Breast epithelium (tissue), 3 donors: ENCODE measurements around the gene SLC43A2.

Experiments
- POLR2AphosphoS5 ChIP-seq, 3 donors: sonication (generic); formaldehyde crosslinking; IDR thresholded peaks; one replicate each; pipeline ENCODE4 v1.6.1; 2017; ENCODE audit warnings: antibody characterized with exemption in 3 of 3
- TF ChIP-seq, protein P1 (sequence below), 3 donors: fragments of 450-650 bp; IDR thresholded peaks; one replicate each; pipeline ENCODE4 v1.5.1; 2016 to 2017; ENCODE audit warnings: antibody characterized with exemption in 3 of 3, mild to moderate bottlenecking in 3 of 3, moderate library complexity in 3 of 3

DNA sequence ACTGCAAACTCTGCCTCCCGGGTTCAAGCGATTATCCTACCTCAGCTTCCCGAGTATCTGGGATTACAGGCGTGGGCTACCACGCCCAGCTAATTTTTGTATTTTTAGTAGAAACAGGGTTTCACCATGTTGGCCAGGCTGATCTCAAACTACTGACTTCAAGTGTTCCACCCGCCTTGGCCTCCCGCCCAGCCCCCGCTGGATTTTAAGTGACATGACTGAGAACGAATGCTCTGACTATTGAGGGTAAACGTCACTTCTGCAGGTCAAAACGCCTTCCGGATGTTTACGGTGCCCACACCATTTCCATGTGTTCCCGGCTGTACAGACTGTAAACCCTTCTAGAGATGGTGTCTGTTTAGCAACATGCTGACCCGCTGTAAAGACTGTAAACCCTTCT, 88.8 kb downstream of the SLC43A2 start:
- TF ChIP-seq POLR2AphosphoS5 (IDR thresholded peaks at IDR 0.05): no peak
- TF ChIP-seq, protein P1, sequence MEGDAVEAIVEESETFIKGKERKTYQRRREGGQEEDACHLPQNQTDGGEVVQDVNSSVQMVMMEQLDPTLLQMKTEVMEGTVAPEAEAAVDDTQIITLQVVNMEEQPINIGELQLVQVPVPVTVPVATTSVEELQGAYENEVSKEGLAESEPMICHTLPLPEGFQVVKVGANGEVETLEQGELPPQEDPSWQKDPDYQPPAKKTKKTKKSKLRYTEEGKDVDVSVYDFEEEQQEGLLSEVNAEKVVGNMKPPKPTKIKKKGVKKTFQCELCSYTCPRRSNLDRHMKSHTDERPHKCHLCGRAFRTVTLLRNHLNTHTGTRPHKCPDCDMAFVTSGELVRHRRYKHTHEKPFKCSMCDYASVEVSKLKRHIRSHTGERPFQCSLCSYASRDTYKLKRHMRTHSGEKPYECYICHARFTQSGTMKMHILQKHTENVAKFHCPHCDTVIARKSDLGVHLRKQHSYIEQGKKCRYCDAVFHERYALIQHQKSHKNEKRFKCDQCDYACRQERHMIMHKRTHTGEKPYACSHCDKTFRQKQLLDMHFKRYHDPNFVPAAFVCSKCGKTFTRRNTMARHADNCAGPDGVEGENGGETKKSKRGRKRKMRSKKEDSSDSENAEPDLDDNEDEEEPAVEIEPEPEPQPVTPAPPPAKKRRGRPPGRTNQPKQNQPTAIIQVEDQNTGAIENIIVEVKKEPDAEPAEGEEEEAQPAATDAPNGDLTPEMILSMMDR (IDR thresholded peaks at IDR 0.05): no peak
